Gastrocnemius medialis (tissue), 4 donors: Measurements from ENCODE around the gene GABRD.

ENCODE experiments used
- POLR2A ChIP-seq, 2 donors: fragments of 450-650 bp; IDR thresholded peaks; one replicate each; pipeline ENCODE4 v1.6.1; 2017; ENCODE audit warnings: antibody characterized with exemption in 2 of 2, mild to moderate bottlenecking in 2 of 2, moderate library complexity in 2 of 2
- TF ChIP-seq, protein P1 (sequence below), 5 experiments: fragments of 450-650 bp in 3 of 5; fragments of 200-600 bp in 2 of 5; sonication (generic) in 2 of 5; IDR thresholded peaks in 4 of 5; conservative IDR thresholded peaks in 1 of 5; 1 replicate in 4 of 5; 2 replicates in 1 of 5; pipeline ENCODE4 v1.5.1; 2016 to 2019; ENCODE audit warnings: antibody characterized with exemption in 5 of 5, mild to moderate bottlenecking in 3 of 5, moderate library complexity in 3 of 5

DNA sequence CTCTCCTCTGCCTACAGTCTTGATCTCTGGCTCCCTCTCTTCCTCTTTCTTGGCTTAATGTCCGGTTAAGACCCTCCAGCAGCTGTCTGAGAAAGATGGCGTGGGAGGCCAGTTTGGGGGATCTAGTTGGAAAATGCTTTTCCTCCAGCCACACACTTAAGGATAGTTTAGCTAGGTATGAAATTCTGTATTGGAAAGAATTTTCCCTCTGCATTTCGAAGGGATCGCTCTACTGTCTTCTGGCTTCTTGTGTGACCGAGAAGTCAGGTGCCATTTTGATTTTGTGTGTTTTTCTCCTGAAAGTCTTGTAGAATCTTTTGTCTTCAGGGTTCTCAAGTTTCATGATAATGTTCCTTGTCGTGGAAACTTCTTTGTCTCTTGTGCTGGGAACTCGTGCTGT is 59.0 kb downstream of the GABRD start:
- TF ChIP-seq, protein P1, sequence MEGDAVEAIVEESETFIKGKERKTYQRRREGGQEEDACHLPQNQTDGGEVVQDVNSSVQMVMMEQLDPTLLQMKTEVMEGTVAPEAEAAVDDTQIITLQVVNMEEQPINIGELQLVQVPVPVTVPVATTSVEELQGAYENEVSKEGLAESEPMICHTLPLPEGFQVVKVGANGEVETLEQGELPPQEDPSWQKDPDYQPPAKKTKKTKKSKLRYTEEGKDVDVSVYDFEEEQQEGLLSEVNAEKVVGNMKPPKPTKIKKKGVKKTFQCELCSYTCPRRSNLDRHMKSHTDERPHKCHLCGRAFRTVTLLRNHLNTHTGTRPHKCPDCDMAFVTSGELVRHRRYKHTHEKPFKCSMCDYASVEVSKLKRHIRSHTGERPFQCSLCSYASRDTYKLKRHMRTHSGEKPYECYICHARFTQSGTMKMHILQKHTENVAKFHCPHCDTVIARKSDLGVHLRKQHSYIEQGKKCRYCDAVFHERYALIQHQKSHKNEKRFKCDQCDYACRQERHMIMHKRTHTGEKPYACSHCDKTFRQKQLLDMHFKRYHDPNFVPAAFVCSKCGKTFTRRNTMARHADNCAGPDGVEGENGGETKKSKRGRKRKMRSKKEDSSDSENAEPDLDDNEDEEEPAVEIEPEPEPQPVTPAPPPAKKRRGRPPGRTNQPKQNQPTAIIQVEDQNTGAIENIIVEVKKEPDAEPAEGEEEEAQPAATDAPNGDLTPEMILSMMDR (IDR thresholded peaks at IDR 0.05 in 4 of 5, conservative IDR thresholded peaks at IDR 0.05 in 1 of 5) = no peak
- TF ChIP-seq POLR2A (IDR thresholded peaks at IDR 0.05) = no peak
